G401 (cell line): ENCODE data around the gene ADAMTS8. TPM values are rescaled to one million over a fixed set of nuclear protein-coding genes. Genes with fewer than 3 reads are reported as not detected.

ENCODE experiments used
- DNase-seq: peaks from one replicate; pipeline ENCODE4 v3.0.0-alpha.2; 2015; ENCODE audit warnings: low spot score
- in situ Hi-C: cut with HindIII; loops from 2 replicates; pipeline ENCODE4 v1.10.0; 2016; ENCODE audit warnings: low sequenced_read_pairs, mixed read lengths
- total RNA-seq: library from RNA; depleted of rRNA; stranded (reverse); fragments of >200 nt; shearing (Covaris generic); gene quantifications from 2 replicates; pipeline ENCODE4 v1.2.3, GENCODE V29; 2014

The ADAMTS8 gene
- total RNA-seq, 1 experiment from 2014 or later: not detected

DNA sequence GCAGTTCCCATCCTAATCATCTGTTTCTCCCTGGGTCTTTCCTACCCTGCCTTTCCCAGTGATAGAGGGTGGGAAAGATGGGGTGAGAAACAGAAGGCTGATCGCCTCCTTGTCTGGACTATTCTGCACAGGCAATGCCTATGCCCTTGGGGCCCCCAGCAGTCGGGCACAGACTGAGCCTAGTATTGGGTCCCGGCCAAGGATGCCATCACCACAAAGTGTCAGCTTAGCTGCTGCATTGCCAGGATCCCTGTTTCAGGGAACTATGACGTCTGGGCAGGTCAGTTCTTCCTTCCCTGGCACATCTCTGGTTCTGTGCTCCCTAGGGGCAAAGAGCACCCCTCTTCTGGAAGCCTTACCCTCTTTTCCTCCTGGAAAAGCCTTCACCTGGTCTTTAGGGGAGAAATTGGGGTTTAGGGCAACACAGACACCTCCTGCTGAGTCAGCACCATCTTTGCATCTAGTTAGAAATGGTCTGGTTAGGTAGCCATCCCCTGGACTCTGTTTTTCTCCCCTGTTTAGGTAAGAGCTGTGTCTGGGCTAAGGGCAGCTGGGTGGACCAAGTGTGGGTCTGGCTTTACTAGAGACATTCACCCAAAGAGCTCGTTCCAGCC, 2.1 kb downstream of the ADAMTS8 start:
- in situ Hi-C loops: loop anchor here (25.0 kb wide), 1 partner anchor 436 kb away; no protein-coding TSS in a partner anchor
- no peak for DNase-seq

- in situ Hi-C loops: loop anchor here (25.0 kb wide), 1 partner anchor 437 kb away; no protein-coding TSS in a partner anchor
- DNase-seq: no peak
Observed at GRCh38 chr11:130425156-130425555, 3.3 kb downstream of the ADAMTS8 start.

DNA sequence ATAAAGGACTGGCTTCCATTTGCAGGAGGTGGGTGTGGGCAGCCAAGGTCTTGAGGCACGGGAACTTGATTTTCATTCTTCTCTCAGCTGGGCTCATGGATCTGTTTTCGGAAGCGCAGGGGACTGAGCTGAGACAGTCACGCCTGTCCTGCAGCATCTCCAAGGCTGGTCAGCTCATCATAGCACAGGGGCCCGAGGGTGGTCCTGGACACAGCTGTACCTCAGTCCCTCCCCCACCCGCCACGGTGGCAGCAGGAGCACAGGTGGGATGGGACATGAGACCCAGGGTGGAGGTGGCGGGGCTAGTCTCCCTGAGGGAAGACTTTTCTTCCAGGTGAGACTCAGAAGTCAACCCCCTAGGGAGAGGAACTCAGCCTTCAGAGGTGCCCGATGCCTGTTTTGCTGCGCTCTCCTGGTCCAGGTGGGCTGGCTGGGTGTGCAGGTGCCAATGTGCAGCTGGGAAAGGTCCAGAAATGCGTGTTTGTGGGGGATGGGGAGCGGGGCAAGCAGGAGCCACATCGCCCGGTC, 3.7 kb downstream of the ADAMTS8 start:
- in situ Hi-C loops: loop anchor here (25.0 kb wide), 1 partner anchor 438 kb away; no protein-coding TSS in a partner anchor
- no peak for DNase-seq

DNA sequence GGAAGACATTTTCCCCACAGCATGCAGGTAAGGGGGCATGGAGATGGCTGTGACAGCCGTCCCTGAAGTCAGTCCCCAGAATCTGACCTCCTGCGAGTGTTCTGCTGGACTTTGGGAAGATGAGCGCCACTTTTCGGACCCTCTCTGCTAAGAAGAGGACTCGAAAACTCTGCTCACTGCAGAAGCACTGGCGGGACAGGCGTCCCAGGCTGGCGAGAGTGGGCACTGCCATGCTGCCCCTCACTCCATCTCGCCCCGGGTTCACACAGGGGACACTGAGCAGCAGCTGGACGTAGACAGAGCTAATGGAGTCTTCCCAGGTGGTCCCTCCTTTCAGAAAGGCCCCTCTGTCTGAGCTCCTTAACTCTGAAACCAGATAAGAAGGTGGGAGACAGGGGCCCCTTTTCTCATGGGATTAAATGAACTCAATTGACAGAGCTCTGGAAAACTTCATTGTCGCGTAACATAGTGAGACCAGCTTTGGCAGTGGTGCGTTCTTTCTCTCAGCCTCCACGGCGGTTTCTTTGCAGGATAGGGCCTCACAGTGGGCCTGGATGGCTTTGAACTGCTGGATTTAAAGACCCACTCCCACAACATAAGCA, 4.8 kb downstream of the ADAMTS8 start:
- in situ Hi-C loops: no loop called here
- DNase-seq: no peak

- in situ Hi-C loops: no loop called here
- no peak for DNase-seq
Observed at GRCh38 chr11:130422251-130422995, 6.0 kb downstream of the ADAMTS8 start.

- in situ Hi-C loops: no loop called here
- no peak for DNase-seq
Observed at GRCh38 chr11:130421697-130422096, 6.7 kb downstream of the ADAMTS8 start.

GRCh38 chr11:130421199-130421585, 7.2 kb downstream of the ADAMTS8 start:
- in situ Hi-C loops: no loop called here
- no peak for DNase-seq

- in situ Hi-C loops: no loop called here
- DNase-seq: no peak
Observed at GRCh38 chr11:130420478-130421198, 7.8 kb downstream of the ADAMTS8 start.

- in situ Hi-C loops: no loop called here
Observed at GRCh38 chr11:130418756-130419155, 9.7 kb downstream of the ADAMTS8 start.

GRCh38 chr11:130418210-130418609, 10.2 kb downstream of the ADAMTS8 start:
- no peak for DNase-seq
- in situ Hi-C loops: no loop called here

More at GRCh38 chr11:130418756-130419155, 9.7 kb downstream of the ADAMTS8 start:
- DNase-seq: no peak

- in situ Hi-C loops: no loop called here
- DNase-seq: no peak
Observed at GRCh38 chr11:130416906-130417305, 11.5 kb downstream of the ADAMTS8 start.

GRCh38 chr11:130416530-130416882, 11.9 kb downstream of the ADAMTS8 start:
- DNase-seq: no peak
- in situ Hi-C loops: no loop called here

DNA sequence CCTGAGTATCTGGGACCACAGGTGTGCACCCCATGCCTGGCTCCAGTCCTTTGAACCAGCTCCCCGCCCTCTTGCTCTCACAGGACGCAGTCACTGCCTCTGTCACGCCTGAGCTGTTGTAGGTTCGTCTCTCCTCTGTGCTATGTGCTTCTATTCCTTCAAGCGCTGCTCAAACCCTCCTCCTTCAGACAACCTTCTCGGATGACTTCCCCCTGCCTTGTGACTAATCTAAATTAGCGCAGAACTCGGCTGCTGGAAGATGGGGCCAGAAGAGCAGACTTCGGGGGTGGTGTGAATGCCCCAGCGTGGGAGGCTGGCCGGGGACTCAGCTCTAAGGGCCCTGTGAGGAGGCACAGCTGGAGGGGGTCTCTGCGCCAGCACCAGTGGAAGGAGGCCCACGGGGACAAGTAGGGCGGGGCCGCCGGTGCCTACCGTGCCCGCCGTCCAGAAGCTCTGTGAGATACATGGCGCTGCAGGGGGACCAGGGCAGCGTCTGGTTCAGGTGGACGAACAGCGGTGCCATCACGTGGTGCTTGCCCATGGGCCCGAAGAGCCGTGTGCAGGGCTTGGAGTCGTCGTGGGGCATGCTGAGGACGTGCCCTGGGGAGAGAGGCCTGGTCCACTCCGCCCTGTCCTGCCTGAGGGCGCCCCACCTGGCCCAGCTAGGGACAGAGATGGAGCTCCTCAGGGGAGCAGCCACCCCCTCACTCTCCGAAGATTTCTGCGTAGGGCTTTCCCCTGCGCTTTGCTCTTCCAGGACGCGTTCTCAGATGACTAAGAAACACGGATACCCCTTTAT, 12.5 kb downstream of the ADAMTS8 start:
- no peak for DNase-seq
- in situ Hi-C loops: no loop called here

GRCh38 chr11:130414107-130415080, 14.0 kb downstream of the ADAMTS8 start:
- in situ Hi-C loops: no loop called here
- no peak for DNase-seq

DNA sequence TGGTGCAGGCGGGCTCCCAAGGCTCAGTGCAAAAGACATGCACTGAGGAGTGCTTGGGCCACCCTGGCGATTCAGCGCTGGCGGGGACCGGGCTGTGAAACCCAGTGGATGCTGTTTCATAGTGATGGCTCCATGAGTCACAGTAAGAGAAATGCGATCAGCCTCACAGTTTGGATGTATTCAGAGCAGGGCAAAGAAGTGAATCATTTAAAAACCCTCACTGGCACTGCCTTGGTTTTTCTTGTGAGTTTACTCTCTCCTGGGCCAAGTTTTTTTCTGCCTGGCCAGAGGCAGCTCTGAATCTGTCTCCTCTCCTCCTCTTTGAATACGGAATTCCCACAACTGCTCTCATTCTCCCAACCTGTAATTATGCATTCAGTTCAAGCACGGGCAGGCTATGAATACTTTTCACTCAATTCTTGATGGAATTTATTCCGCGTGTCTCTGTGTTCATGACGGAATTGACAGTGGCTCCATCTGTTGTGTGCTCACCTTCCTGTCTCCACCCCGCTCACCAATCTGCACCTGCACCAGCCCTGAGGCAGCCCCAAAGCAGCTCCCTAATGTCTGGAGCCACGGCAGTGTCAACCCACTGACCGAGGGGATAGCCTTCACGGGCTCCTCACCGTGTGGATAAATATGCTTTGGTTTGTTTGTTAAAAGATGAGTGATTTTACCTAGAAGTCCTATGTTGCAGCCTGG, 14.9 kb downstream of the ADAMTS8 start:
- in situ Hi-C loops: no loop called here
- DNase-seq: no peak

DNA sequence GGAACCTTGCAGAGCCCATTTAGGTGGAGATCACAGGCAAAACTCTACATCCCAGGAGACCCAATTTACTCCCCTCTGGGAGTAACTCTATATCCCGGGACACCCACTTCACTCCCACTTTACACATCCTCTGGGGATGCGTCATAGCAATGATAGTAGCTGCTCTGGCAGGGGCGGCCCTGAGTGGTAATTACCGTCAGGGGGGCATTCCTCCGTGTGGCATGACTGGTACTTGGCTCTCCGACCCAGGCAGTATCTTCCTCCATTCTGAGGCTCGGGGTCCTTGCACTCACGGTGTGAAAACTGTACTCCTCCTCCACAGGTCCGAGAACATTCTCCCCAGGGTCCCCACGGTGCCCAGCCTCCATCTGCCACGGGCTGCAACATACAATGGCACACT, 17.2 kb downstream of the ADAMTS8 start:
- in situ Hi-C loops: no loop called here
- no peak for DNase-seq
